ENCODE measurements around the gene KCTD20. TPM values are rescaled to one million over a fixed set of nuclear protein-coding genes. Genes with fewer than 3 reads are reported as not detected.

KCTD20 gene
- total RNA-seq, 1 experiment from 2014 or later = 23.7 TPM

DNA sequence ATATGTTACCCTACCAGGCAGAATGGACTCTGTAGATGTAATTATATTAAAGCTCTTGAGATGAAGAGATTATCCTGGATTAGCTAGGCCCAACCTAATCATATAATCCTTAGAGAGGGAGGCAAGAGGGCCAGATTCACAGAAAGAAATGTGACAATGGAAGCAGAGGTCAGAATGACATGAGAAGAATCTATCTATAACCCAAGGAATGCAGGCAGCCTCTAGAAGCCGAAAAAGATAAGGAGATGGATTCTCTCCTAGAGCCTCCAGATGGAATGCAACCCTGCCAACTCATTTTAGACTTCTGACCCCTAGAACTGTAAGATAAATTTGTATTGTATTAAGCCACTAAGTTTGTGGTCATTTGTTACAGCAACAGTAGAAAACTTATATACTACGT, 12.4 kb upstream of the KCTD20 start (continued):
- TF ChIP-seq POLR2AphosphoS5 (IDR thresholded peaks at IDR 0.05; ENCODE audit: low read depth, low read length) (no peak), SRF (IDR thresholded peaks at IDR 0.05; ENCODE audit: low read depth) (no peak), ZNF274 (IDR thresholded peaks at IDR 0.05; ENCODE audit: low read depth, low read length) (no peak), POLR2A (IDR thresholded peaks at IDR 0.05; ENCODE audit: borderline replicate concordance, extremely low read depth, insufficient read depth, insufficient read length) (no peak), SIN3A (IDR thresholded peaks at IDR 0.05; ENCODE audit: low read depth) (no peak), YY1 (IDR thresholded peaks at IDR 0.05; ENCODE audit: extremely low read depth, insufficient replicate concordance, low read depth, low read length) (no peak), FOSL1 (IDR thresholded peaks at IDR 0.05; ENCODE audit: low read depth) (no peak)
- TF ChIP-seq, protein P1, sequence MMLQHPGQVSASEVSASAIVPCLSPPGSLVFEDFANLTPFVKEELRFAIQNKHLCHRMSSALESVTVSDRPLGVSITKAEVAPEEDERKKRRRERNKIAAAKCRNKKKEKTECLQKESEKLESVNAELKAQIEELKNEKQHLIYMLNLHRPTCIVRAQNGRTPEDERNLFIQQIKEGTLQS (IDR thresholded peaks at IDR 0.05) = no peak
- TF ChIP-seq, protein P2, sequence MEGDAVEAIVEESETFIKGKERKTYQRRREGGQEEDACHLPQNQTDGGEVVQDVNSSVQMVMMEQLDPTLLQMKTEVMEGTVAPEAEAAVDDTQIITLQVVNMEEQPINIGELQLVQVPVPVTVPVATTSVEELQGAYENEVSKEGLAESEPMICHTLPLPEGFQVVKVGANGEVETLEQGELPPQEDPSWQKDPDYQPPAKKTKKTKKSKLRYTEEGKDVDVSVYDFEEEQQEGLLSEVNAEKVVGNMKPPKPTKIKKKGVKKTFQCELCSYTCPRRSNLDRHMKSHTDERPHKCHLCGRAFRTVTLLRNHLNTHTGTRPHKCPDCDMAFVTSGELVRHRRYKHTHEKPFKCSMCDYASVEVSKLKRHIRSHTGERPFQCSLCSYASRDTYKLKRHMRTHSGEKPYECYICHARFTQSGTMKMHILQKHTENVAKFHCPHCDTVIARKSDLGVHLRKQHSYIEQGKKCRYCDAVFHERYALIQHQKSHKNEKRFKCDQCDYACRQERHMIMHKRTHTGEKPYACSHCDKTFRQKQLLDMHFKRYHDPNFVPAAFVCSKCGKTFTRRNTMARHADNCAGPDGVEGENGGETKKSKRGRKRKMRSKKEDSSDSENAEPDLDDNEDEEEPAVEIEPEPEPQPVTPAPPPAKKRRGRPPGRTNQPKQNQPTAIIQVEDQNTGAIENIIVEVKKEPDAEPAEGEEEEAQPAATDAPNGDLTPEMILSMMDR (IDR thresholded peaks at IDR 0.05 in 2 of 3, conservative IDR thresholded peaks at IDR 0.05 in 1 of 3; ENCODE audit: borderline replicate concordance in 1 of 3, insufficient read depth in 1 of 3, low read depth in 2 of 3, low read length in 2 of 3) = no peak

DNA sequence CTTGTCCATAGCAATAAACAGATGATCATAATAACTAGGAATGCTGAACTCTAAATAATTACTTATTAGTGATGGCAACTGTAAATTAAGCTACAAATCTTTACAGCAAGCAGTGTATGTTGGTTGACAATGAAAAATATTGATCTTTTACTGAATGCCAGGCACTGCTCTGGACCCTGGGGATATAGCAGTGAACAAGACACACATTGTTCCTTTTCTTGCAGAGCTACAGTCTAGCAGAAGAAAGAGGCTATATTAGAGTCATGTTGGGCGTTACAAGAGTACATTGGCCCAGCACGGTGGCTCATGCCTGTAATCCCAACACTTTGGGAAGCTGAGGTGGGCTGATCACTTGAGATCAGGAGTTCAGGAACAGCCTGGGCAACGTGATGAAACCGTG, 11.6 kb upstream of the KCTD20 start:
- no peaks in the 10 kb centered on the region for H3K79me2 ChIP-seq (ENCODE audit: insufficient read depth, low read length)
- DNase-seq (ENCODE audit: low read depth, low spot score) = no peak
- no TSS peak for BruUV-seq (replicated peaks)
- no peaks in the 10 kb centered on the region for H3K9me2 ChIP-seq (ENCODE audit: insufficient read depth)
- H3K9ac ChIP-seq (ENCODE audit: low read length) = no peak overlapping the region
- H3K27ac ChIP-seq (ENCODE audit: low read depth, low read length) = no peak overlapping the region
- no peaks in the 10 kb centered on the region for H3K27me3 ChIP-seq (ENCODE audit: insufficient read depth, low read length)
- no peak for ATAC-seq
- intact Hi-C loops (cut with micrococcal nuclease) = no loop called here
- H3K4me1 ChIP-seq (ENCODE audit: control insufficient read depth in 1 of 2, insufficient read depth in 2 of 2, low read length in 2 of 2) = peaks cover 0 to 14% of the 10 kb centered on the region in 2 experiments; a peak in 2 of 4 replicates
- CTCF ChIA-PET = no interaction called here
- H3K4me3 ChIP-seq (replicated peaks in 1 of 2; ENCODE audit: low read depth in 1 of 2, low read length in 2 of 2) = no peak overlapping the region
- no peaks in the 10 kb centered on the region for H3K36me3 ChIP-seq (ENCODE audit: control insufficient read depth in 1 of 2, insufficient read depth in 2 of 2, low read length in 2 of 2)
- H3K4me2 ChIP-seq (ENCODE audit: low read length) = no peak overlapping the region
- RAD21 ChIA-PET (ENCODE audit: low non-redundant PET in 1 of 2, low total read pairs in 2 of 2, uncharacterized antibody in 2 of 2, unreplicated experiment in 2 of 2) = no interaction called here
- H4K20me1 ChIP-seq (ENCODE audit: insufficient read depth) = no peaks in the 10 kb centered on the region
- TF ChIP-seq SP1 (IDR thresholded peaks at IDR 0.05; ENCODE audit: low read depth) = no peak
- TF ChIP-seq YY1 (IDR thresholded peaks at IDR 0.05; ENCODE audit: extremely low read depth, insufficient replicate concordance, low read depth, low read length) = no peak
- TF ChIP-seq, protein P3, sequence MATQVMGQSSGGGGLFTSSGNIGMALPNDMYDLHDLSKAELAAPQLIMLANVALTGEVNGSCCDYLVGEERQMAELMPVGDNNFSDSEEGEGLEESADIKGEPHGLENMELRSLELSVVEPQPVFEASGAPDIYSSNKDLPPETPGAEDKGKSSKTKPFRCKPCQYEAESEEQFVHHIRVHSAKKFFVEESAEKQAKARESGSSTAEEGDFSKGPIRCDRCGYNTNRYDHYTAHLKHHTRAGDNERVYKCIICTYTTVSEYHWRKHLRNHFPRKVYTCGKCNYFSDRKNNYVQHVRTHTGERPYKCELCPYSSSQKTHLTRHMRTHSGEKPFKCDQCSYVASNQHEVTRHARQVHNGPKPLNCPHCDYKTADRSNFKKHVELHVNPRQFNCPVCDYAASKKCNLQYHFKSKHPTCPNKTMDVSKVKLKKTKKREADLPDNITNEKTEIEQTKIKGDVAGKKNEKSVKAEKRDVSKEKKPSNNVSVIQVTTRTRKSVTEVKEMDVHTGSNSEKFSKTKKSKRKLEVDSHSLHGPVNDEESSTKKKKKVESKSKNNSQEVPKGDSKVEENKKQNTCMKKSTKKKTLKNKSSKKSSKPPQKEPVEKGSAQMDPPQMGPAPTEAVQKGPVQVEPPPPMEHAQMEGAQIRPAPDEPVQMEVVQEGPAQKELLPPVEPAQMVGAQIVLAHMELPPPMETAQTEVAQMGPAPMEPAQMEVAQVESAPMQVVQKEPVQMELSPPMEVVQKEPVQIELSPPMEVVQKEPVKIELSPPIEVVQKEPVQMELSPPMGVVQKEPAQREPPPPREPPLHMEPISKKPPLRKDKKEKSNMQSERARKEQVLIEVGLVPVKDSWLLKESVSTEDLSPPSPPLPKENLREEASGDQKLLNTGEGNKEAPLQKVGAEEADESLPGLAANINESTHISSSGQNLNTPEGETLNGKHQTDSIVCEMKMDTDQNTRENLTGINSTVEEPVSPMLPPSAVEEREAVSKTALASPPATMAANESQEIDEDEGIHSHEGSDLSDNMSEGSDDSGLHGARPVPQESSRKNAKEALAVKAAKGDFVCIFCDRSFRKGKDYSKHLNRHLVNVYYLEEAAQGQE (IDR thresholded peaks at IDR 0.05; ENCODE audit: low read depth) = no peak
- POLR2A ChIA-PET = interaction anchor here (2.5 kb wide), 1 partner anchor 10 kb away, joined by 12 read pairs; no protein-coding TSS in a partner anchor
- H2AFZ ChIP-seq (ENCODE audit: low read depth, low read length, poor library complexity, severe bottlenecking) = no peak overlapping the region
- H3K9me3 ChIP-seq (ENCODE audit: control insufficient read depth in 1 of 2, insufficient read depth in 1 of 2, low read depth in 1 of 2, low read length in 2 of 2) = no peaks in the 10 kb centered on the region

All from HCT116 (cell line).